Activated T-cell treated with anti-CD3 and anti-CD28 coated beads for 1 hour (primary cell): ENCODE measurements around the gene COL8A1.
"Not testable (repeated sequence)": the region's sequence is repeated elsewhere in the genome, so short reads cannot be mapped to it uniquely, and the experiment has no call there.

ENCODE experiments used
- DNase-seq: peaks from one replicate; pipeline ENCODE4 v3.0.0-alpha.2; 2020; ENCODE audit warnings: low read depth

Gene COL8A1

DNA sequence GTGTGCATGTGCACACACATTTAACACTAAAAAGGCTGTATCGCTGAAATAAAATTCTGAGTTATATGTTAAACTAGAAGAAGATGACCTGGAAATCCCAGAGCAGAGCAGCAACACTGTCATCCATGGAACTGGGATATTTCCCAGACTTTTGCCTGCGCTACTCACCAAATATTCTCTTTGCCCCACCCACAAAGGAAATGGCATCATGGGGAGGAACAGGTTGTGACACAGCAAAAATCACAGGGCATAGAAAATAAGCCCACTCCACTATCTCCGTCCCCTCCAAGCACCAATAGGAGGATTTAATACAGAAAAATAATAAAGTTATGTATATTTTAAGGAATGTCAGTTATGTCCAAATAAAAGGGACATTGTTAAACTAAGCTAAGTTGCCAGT lies 71.7 kb downstream of the COL8A1 start:
- no peak for DNase-seq

DNA sequence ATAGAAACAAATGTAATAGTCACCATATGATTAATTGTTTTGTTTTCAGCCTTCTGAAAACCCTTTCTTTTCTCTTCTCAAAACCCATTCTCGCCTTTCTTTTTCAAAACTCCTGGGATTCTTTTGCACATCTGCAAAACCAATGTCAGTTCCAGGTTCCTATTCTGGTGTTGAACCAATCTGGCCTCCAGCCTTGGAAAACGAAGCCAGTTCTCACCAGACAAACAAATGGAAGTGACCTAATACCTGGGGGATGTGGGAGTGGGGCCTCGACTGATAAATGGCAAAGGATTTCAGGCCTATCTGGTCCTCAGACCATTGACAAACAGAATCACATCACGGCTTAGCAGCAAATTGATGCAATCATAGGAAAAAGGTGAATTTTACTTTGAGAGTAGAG lies 73.0 kb downstream of the COL8A1 start:
- DNase-seq, result no peak

DNA sequence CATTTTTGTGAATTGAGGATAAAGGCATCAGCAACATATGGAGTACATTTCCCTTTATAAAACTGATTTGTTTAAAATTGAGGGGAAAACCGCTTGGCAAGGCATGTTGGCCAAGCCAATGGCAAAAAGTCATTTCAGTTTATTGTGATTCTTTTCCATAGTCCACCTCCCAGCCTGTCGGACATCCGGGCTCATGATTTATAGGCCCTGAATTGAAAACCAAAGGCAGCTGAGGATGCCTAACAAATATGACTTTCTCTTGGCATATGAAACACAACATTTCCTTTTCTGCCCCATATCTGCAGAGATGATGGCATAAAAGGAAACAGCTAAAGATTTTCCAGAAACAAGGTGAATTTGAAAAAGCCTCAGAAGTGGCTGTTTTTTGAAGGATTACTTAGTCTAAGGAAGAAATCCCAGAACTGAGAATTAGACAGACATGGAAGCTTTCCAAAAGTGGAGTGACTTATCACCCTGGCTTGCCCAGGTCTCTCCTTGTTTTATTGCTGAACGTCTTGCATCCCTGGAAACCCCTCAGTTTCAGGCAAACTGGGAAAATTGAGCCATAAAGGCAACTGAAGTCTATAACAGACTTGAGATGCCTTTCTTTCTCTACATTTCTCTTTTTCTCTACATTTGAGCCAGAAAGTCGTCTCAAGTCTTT lies 74.0 kb downstream of the COL8A1 start:
- no peak for DNase-seq

DNA sequence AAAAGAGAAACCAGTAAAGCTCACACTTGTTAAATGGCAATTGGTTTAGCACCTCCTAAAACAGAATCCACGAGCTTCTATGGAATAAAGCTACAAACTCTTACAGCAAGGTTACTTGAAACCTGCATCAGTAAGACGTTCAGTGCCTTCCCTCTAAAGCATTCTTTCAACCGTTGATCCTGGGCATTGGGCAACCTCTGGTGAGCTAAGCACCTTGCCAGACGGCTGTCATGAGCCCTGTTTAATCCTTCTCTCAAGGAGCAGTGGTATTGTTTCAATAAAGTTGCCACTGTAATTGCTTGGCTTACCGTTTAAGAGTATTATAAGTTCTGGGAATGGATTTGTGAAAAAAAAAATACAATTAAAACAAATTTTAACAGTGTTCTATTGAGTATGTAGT lies 75.0 kb downstream of the COL8A1 start:
- no peak for DNase-seq

DNA sequence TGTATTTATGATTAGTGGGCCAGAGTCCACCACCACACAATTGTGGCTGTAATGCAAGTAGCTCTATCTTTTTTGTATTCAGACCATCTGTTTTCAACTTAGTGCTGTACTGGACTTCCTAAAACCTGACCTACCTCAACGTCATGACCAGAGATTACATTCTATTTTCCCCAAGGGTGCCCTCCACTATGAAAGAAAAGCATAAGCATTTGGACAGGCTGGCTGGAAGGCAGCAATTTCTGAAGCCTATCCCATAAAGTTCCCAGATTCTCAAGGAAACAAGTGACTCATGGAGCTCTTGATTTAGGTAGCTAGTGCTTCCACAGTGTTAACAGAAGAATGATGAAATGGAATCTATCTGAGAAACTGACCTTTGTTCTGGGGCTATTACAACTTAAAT lies 75.8 kb downstream of the COL8A1 start:
- no peak for DNase-seq

DNA sequence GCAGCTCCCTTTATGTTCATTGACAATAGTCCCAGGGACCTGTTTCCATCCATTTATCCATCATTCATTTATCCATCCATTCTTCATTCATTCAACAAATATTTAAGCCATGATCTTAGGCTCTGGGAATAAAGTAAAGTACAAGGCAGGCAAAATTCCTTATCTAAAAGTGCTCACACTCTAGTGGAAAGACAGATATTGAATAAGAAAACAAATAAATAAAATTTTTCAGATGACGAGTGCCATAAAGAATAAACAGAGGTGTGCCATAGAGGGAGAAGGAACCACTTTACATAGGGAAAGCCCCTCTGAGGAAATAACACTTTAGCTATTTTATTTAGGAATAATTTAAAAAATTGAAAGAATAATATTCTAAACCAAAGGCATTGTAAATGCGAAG lies 76.2 kb downstream of the COL8A1 start:
- no peak for DNase-seq

DNA sequence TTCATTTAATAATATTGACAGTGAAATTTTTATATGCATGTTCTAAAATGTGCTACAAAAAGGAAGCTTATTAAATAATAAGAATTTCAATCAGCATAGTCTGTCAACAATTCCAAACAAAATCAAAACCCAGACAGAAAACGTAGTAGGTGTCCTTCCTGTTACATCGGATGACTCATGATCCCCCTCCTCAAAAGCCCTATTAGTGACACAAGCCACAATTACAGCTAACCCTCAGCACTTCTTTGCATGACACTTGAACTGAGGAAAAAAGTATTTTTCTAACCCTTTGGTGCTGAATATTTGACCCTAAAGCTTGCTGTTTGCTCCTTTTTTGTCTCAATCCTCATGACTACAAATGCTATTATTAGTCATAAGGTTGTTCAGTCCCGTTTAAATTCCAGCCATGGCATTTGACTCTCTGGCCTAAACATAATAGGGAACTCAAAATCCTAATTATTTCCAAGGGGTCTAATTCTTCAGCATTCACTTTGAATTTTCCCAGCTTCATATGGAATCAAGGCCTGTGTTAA lies 78.1 kb downstream of the COL8A1 start:
- no peak for DNase-seq

DNA sequence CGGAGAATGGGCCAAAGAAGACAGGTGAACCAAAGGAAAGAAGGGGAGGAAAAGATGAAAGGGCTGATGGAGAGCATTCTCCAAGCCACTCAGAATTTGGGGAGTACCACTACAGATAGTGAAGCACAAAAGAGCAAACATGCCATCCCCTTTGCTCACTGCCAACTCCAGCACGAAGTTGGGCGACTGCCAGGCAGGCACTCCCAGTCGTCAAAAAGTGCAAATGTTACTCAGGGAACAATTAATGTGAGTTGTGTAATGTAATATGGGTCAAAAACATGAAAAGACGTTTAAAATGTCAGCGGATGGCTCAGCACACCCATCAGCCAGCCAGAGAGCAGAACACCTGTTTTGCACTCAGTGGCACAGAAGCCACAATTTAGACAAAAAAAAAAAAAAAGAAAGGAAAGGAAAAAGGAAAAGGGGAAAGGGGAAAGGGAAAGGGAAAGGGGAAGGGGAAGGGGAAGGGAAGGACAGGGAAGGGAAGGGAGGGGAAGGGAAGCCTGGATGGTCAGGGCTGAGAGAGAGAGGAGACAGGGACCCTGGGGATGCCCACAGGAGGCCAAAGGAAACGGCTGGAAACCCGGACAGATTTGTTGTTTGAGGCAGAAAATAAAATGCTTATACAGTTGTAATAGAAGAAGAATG lies 82.7 kb downstream of the COL8A1 start:
- no peak for DNase-seq

DNA sequence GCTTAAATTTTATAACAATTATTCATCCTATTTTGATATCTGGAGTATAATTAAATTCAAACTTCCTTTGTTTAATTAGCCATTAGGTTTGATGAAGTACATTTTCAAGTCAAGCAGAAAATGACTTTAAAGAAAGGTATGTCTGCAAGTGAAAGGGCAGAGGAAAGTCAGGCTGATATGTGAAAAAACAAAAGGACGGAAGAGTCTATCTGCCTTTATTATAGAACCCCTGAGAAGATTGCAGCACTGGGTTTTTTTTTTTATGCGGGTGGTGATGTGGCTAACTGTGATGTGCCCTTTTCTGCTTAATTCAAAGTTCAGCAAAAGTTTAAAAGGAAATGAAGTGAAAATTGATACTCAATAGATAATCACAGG lies 83.2 kb downstream of the COL8A1 start:
- DNase-seq, result no peak

DNA sequence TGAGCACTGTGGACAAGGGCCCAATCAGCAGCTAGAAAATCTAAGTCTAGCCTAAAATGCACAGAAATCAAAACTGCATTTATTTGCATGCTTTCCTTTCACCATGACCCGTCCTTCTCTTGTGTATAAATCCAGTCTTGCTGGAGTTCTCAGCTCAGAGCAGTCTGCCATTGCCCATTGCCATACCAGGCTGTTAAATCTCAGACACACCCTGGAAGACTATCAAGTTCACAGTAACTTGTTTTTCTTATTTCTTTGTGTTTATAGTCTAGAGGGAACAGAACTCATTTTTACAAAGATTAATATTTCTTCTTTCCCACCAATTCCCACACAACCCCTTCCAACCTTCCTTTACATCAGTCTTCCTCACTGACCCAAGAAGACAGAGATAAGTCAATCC lies 85.9 kb downstream of the COL8A1 start:
- DNase-seq, result no peak

DNA sequence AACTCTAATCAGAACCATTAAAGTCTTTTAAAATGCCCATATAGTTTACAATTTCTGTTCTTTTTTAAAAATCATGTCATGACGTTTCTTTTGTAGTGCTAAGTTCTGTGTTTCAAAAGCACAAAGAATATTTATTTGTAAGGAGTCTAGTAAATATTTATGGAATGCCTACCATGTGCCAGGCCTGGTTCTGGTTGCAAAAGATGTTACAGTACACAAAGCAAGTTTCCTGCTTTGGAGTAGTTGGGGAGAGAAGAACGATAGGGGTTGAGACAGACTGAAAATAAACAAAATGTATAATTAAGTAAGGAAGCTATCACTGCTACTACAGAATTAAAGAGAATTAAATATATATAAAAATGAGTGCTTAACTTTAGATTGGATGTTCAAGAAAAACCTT lies 92.5 kb downstream of the COL8A1 start:
- no peak for DNase-seq

DNA sequence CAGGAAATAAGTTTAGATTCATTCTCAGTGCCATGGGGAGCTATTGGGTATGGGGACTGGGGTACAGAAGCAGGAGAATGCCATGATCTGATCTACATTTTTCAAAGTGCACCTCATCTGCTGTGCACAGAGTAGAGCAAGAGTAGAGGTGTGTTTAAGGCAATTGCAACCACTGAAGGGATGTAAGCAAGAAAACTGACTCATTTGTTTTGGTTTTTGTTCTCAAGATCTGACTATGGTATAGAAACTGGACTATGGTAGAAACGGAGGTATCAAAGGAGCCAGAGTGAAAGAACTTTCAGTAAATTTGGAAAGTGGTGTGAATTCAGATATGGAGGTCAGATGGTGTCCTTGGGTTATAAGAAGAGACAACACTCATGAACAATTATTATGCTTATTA lies 93.1 kb downstream of the COL8A1 start:
- DNase-seq, result no peak

DNA sequence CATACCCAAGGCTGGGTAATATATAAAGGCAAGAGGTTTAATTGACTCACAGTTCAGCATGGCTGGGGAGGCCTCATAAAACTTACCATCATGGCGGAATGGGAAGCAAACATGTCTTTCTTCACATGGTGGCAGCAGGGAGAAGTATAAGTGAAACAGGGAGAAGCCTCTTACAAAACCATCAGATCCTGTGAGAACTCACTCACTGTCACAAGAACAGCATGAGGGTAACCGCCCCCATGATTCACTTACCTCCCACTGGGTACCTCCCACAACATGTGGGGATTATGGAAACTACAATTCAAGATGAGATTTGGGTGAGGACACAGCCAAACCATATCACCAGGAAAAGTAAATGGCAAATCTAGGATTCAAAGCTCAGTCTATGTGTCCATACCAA lies 102.0 kb downstream of the COL8A1 start:
- DNase-seq, result not testable (repeated sequence)

DNA sequence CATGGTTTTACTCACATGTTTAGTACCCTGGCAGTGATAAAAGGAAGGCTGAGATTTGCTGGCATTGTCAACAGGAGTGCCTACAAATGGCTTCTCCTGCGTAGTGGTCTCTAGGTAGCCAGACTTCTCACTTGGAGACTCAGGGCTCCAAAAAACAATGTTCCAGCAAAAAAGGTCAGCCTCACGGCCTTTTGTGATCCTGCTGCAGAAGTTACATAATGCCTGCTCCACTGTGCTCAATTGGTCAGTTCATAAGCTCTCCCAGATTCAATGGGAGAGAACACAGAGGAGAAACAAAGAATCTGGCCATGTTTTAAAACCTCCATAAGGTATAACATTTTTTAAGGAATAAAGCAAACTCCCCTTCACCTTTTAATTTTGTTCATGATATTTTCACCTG lies 103.2 kb downstream of the COL8A1 start:
- no peak for DNase-seq

DNA sequence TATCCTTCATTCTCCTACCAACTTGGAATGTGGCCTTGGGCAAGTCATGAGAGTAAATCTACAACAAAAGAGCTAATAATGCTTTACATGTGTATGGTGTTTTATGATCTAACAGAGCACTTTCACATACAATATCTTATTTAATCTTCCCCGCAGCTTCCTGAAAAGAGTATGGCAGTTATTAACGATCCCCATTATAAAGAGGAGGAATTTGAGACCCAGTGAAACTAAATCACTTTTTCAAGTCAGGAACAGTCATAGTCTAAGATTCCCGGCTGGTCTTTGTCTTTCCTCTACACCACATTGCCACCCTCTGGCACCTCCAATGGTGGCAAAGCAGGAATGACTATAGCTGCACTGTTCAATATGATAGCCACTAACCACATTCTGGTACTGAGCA lies 109.5 kb downstream of the COL8A1 start:
- no peak for DNase-seq

DNA sequence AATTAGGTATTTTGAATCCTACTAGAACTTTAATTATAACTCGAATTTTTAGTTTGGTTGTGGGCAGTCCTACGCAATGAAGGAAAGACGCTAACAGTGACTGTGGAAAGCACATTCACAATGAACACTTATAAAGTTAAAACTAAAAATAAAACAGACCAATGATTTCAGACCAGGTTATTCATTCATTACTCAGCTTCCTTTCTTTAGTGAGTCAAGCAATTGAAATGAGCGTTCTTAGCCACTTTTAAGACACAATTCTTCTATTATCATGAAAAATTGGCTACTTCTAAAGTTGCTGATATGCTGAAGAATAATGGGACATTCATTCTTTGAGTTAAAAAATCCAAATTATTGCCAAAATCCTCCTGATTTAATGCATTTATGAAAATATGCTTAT lies 113.3 kb downstream of the COL8A1 start:
- no peak for DNase-seq

DNA sequence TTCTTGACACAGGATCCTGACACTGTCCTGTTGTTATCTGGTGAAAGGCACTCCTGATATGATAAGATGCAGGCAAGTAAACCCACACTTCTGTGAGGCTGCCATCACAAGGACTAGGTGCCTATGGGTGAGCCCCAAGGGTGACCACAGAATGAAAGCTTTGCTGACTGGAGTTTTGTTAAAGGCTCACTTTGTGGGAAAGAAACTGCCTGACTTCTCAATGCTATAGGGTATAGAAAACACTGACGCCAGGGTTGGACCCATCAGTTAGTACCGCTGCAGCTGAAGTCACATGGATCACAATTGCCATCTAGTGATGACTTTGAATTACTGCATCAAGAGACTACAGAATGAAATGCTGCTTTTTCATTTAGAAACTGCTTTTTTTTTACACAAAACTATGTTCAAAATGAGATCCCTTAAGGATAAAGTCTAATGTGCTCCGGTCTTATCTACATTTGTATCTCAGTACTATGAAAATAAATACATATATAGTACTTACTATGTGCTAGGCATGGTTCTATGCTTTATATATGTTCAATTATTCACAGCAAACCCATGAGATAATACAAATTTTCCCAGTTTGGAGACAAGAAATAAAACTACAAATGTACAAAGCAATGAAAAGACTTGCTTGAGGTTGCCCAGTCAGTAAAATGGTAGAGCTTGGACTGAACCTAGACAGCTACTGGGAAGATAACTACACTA lies 115.0 kb downstream of the COL8A1 start:
- no peak for DNase-seq

DNA sequence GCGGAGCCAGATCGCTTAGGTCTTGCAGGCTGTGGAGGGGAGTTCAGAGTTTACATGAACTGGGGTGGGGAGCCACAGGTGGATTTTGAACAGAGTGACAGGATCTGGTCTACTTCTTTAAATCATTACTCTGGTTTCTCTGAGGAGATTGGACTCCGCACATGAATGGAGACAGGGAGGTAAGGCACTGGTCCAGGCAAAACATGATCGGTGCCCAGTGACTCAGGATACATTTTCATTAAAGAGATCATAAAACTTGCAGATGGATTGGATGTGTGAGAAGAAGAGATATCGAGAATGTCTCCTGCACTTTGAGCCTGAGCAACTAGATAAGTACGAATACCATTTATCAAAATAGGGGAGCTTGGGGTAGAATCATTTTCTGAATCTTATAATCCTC lies 117.4 kb downstream of the COL8A1 start:
- no peak for DNase-seq

DNA sequence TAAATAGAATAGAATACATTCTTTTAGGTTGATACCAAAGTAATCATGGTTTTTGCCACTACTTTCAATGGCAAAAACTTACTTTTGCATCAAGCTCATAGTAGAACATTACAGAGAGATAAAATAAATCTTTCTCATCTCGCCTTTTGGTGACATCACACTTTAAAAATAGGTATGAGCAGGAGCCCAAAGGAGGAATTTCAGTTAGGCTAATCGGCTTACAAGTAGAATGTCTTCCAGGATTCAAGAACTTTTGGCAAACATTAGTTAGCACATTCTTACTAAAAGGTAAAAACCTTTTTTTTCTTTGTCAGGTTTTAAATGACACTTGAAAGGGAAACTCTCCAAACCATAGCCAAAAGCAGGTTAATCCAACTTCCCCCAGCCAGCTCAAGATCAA lies 119.6 kb downstream of the COL8A1 start:
- no peak for DNase-seq

DNA sequence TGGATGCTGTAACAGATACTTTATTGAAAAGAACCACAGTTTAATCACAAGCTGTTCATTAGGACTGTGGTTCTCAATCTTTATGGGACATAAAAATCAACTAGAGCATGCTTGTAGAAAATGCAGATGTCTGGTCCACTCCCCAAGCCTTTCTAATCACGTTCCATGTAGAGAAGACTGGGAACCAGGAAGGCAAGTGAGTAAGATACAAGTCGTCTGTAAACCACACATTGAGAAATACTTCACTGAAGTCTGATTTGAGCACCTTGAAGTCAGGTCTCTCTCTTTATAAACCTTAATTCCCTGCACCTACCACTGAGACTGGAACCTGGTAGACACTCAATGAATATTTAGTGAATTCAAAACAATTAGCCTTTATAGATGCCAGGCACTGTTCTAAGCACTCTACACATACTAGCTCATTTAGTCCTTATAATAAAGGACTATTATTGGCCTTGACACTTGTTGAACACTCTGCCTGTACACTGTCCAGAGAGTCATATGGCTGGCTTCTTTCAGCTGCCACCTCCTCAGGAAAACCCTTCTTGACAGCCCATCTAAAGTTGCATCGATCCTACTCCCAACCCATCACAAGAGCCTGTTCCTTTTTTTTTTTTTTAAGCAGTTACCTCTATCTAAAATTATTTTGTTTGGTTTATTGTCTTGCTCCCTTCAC lies 120.2 kb downstream of the COL8A1 start:
- DNase-seq, result no peak

DNA sequence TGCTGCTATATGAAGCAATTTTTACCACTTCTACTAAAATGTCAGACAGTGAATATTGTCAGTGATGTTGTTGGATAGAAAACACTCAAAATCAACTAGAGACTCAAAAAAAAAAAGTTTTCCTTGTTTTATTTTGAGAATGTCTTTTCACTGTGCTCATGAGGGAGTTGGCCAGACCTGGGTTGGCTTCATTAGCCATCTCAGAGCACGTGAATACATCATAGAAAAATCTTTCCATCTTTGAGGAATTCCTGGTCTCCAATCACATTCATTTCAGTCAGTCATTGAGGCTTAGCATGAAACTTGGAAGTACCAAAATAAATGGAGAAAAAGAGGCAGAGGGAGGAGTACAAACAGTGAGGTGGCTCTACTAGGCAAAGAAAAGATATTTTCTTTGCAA lies 121.6 kb downstream of the COL8A1 start:
- no peak for DNase-seq

DNA sequence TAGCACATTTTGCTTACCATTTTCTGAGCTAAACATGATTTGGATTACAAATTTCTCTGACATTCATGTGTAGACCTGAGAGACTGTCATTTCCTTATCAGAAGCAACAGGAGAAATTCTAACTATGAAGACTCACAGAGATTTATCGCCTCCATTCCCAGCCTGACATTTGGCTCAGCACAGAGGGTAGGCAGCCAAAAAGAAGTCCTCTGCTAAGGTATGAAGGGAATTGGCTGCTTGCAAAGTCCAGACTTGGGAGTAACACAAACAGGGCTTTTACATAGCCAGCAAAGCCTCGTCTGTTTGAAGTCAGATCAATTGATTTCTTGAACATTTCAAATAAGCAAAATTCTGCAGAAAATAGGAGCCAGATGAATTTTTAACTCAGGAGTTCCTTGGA lies 122.2 kb downstream of the COL8A1 start:
- DNase-seq, result no peak
